ENCODE results near the gene ATP11A. TPM values are rescaled to one million over a fixed set of nuclear protein-coding genes. Genes with fewer than 3 reads are reported as not detected.

The ATP11A gene
- total and polyA plus RNA-seq, 2 donors (not counting 3 experiments of a cell fraction or from before 2014, with no cell fraction given), result 16.5 to 88.1 TPM

- no peaks in the 10 kb centered on the region for H3K9me1 ChIP-seq (replicated peaks; ENCODE audit: control insufficient read depth, extremely low read depth, insufficient read depth, low read length)
- no TSS peak for BruUV-seq (replicated peaks)
- H2AFZ ChIP-seq (ENCODE audit: low read depth, low read length), result no peak overlapping the region
- CTCF ChIA-PET, result interaction anchor here (0.9 to 2.9 kb wide), 3 partner anchors 9 to 222 kb away, joined by 3 to 15 read pairs (median 3); no protein-coding TSS in a partner anchor
- FAIRE-seq (peak; percentile 77), DNase-seq (ENCODE audit: low read depth, low spot score) (no peak)
- H3K4me1 ChIP-seq (ENCODE audit: control insufficient read depth, extremely low read depth, insufficient read depth, low read length), result peaks cover 2% of the 10 kb centered on the region
- H3K36me3 ChIP-seq (ENCODE audit: control insufficient read depth in 2 of 2, extremely low read depth in 1 of 2, insufficient read depth in 2 of 2, low read length in 2 of 2), result no peaks in the 10 kb centered on the region
- no peaks in the 10 kb centered on the region for H3K9me3 ChIP-seq (replicated peaks; ENCODE audit: control insufficient read depth, insufficient read depth, low read length)
- TF ChIP-seq GATA2 (IDR thresholded peaks at IDR 0.05; ENCODE audit: insufficient read depth, insufficient read length, low read depth, low read length), result no peak
- TF ChIP-seq CTCF (IDR thresholded peaks at IDR 0.05; ENCODE audit: extremely low read depth in 1 of 2, insufficient read depth in 1 of 2, low read depth in 1 of 2, low read length in 2 of 2), result no peak
- no peak for TF ChIP-seq EZH2 (IDR thresholded peaks at IDR 0.05; ENCODE audit: borderline replicate concordance, low read depth, low read length, severe bottlenecking)
- TF ChIP-seq FOS (IDR thresholded peaks at IDR 0.05; ENCODE audit: borderline replicate concordance, insufficient read depth, low read length), result no peak
- no peak for TF ChIP-seq POLR2AphosphoS5 (IDR thresholded peaks at IDR 0.05; ENCODE audit: insufficient read depth, low read depth, low read length)
- TF ChIP-seq JUN (IDR thresholded peaks at IDR 0.05; ENCODE audit: borderline replicate concordance, insufficient read depth, insufficient read length, low read depth), result no peak
- no peak for TF ChIP-seq MYC (IDR thresholded peaks at IDR 0.05; ENCODE audit: low read depth, low read length)
- no peak for TF ChIP-seq POLR2A (IDR thresholded peaks at IDR 0.05; ENCODE audit: low read depth, low read length)
- no peak for TF ChIP-seq MAX (IDR thresholded peaks at IDR 0.05; ENCODE audit: insufficient read depth, insufficient read length)
- peaks cover 5 to 6% of the 10 kb centered on the region in 2 experiments for H3K27me3 ChIP-seq (ENCODE audit: control insufficient read depth in 2 of 2, insufficient read depth in 2 of 2, low read length in 2 of 2)
- POLR2A ChIA-PET, result no interaction called here
- no peak overlapping the region for H3K4me2 ChIP-seq (ENCODE audit: insufficient read depth, low read length)
- H3K79me2 ChIP-seq (ENCODE audit: control insufficient read depth, insufficient read depth, low read length), result no peaks in the 10 kb centered on the region
- no peak overlapping the region for H3K27ac ChIP-seq (ENCODE audit: insufficient read depth, low read depth, low read length)
- intact Hi-C loops (cut with micrococcal nuclease) (no loop called here), dilution Hi-C loops (cut with MboI; ENCODE audit: extremely low pct_ligation_motif_present, low sequenced_read_pairs) (no loop called here)
- no peak overlapping the region for H3K9ac ChIP-seq (replicated peaks; ENCODE audit: extremely low read depth, insufficient read depth, low read length)
- H4K20me1 ChIP-seq (replicated peaks; ENCODE audit: control insufficient read depth, extremely low read depth, insufficient read depth, low read length), result no peaks in the 10 kb centered on the region
- H3K4me3 ChIP-seq (replicated peaks in 1 of 3; ENCODE audit: insufficient read depth in 1 of 3, low read depth in 1 of 3, low read length in 3 of 3), result no peak overlapping the region
Measured at GRCh38 chr13:112652512-112653070, 37.2 kb upstream of the ATP11A start.

Measured in endothelial cell of umbilical vein (primary cell).